Measurements from ENCODE around the gene RAET1G.

Gene RAET1G

DNA sequence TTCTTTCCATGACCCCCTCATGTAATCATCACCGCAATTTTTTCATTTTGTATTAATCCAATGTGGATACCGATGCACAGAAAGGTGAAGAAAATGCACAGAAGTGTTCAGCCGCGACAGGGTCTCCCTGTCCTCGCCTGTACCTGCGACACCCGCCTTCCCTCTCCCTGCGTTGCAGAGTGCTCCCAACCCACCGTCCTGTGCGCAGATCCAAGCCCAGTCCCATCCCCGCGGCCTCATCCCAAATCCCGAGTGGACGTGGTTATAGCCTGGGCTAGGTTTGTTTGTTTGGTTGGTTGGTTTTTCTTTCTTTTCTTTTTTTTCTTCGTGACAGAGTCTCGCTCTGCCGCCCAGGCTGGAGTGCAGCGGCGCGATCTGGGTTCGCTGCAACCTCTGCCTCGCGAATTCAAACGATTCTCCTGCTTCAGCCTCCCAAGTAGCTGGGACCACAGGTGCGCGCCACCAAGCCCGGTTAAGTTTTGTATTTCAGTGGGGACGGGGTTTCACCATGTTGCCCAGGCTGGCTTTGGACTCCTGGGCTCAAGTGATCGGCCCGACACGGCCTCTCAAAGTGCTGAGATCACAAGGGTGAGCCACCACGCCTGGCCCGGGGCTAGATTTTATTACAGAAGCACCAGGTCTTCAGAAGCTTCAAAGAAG lies 536 bp upstream of the RAET1G start:
- TF ChIP-seq SIN3A (IDR thresholded peaks at IDR 0.05; ENCODE audit: borderline replicate concordance, insufficient read depth, low read length) (no peak), TAF1 (IDR thresholded peaks at IDR 0.05; ENCODE audit: borderline replicate concordance, insufficient read depth, low read length) (no peak), POLR2AphosphoS5 (IDR thresholded peaks at IDR 0.05; ENCODE audit: low read depth, low read length) (no peak), FOXP2 (optimal IDR thresholded peaks at IDR 0.05; ENCODE audit: borderline replicate concordance, extremely low read depth, extremely low read length, insufficient read depth) (no peak)
- TF ChIP-seq, protein P1, sequence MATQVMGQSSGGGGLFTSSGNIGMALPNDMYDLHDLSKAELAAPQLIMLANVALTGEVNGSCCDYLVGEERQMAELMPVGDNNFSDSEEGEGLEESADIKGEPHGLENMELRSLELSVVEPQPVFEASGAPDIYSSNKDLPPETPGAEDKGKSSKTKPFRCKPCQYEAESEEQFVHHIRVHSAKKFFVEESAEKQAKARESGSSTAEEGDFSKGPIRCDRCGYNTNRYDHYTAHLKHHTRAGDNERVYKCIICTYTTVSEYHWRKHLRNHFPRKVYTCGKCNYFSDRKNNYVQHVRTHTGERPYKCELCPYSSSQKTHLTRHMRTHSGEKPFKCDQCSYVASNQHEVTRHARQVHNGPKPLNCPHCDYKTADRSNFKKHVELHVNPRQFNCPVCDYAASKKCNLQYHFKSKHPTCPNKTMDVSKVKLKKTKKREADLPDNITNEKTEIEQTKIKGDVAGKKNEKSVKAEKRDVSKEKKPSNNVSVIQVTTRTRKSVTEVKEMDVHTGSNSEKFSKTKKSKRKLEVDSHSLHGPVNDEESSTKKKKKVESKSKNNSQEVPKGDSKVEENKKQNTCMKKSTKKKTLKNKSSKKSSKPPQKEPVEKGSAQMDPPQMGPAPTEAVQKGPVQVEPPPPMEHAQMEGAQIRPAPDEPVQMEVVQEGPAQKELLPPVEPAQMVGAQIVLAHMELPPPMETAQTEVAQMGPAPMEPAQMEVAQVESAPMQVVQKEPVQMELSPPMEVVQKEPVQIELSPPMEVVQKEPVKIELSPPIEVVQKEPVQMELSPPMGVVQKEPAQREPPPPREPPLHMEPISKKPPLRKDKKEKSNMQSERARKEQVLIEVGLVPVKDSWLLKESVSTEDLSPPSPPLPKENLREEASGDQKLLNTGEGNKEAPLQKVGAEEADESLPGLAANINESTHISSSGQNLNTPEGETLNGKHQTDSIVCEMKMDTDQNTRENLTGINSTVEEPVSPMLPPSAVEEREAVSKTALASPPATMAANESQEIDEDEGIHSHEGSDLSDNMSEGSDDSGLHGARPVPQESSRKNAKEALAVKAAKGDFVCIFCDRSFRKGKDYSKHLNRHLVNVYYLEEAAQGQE (IDR thresholded peaks at IDR 0.05; ENCODE audit: insufficient read depth in 1 of 2, low read depth in 2 of 2, low read length in 2 of 2), result no peak

DNA sequence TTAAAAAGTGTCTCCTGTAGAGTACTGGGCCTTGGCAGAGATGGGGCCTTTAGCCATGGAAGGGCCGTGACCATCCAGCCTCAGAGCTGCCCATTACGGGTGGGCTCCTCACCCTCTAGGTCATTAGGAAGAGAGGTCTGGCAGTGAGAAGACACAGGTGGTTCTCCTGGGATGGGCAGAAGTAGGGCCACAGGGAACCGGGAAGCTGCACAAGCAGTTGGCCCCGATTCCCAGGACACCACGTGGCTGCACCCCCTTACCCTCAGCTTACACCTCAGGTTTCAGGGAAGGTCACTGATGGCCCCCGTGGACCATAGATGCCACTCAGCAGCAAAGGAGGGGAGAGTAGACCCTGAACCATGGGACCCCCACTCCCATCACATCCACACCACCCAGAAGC lies 1.6 kb downstream of the RAET1G start:
- TF ChIP-seq SIN3A (IDR thresholded peaks at IDR 0.05; ENCODE audit: borderline replicate concordance, insufficient read depth, low read length), result no peak
- TF ChIP-seq TAF1 (IDR thresholded peaks at IDR 0.05; ENCODE audit: borderline replicate concordance, insufficient read depth, low read length), result no peak
- no peak for TF ChIP-seq POLR2AphosphoS5 (IDR thresholded peaks at IDR 0.05; ENCODE audit: low read depth, low read length)
- TF ChIP-seq, protein P1 (IDR thresholded peaks at IDR 0.05; ENCODE audit: insufficient read depth in 1 of 2, low read depth in 2 of 2, low read length in 2 of 2), result no peak
- no peak for TF ChIP-seq FOXP2 (optimal IDR thresholded peaks at IDR 0.05; ENCODE audit: borderline replicate concordance, extremely low read depth, extremely low read length, insufficient read depth)

DNA sequence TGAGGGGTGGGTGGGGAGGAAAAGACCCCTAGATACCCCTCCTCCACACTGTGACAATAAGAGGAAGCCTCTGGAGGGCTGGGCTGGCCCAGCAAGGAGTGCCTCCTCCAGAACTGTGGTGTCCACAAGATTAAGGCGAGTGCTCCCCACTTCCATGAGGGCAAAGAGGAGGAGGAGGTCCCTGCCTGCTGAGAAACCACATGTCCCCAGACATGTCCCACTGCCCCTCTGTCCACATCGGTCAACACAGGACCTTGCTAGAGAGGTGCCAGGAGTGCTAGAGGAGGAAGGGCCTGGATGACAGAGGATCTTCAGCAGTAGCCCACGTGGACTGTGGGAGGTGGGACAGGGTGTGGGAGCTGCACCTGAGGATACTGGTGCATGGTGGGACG lies 3.1 kb downstream of the RAET1G start:
- no peak for TF ChIP-seq TAF1 (IDR thresholded peaks at IDR 0.05; ENCODE audit: borderline replicate concordance, insufficient read depth, low read length)
- TF ChIP-seq POLR2AphosphoS5 (IDR thresholded peaks at IDR 0.05; ENCODE audit: low read depth, low read length), result no peak
- TF ChIP-seq, protein P1 (IDR thresholded peaks at IDR 0.05; ENCODE audit: insufficient read depth in 1 of 2, low read depth in 2 of 2, low read length in 2 of 2), result no peak
- no peak for TF ChIP-seq FOXP2 (optimal IDR thresholded peaks at IDR 0.05; ENCODE audit: borderline replicate concordance, extremely low read depth, extremely low read length, insufficient read depth)
- TF ChIP-seq SIN3A (IDR thresholded peaks at IDR 0.05; ENCODE audit: borderline replicate concordance, insufficient read depth, low read length), result no peak

GRCh38 chr6:149918151-149918905 lies 4.6 kb downstream of the RAET1G start:
- TF ChIP-seq TAF1 (IDR thresholded peaks at IDR 0.05; ENCODE audit: borderline replicate concordance, insufficient read depth, low read length) (no peak), FOXP2 (optimal IDR thresholded peaks at IDR 0.05; ENCODE audit: borderline replicate concordance, extremely low read depth, extremely low read length, insufficient read depth) (no peak)
- TF ChIP-seq, protein P1 (IDR thresholded peaks at IDR 0.05; ENCODE audit: insufficient read depth in 1 of 2, low read depth in 2 of 2, low read length in 2 of 2), result no peak

All from PFSK-1 (cell line).